AG04450 (cell line): ENCODE results near the gene CNIH2. TPM values are rescaled to one million over a fixed set of nuclear protein-coding genes. Genes with fewer than 3 reads are reported as not detected.
"Not testable (repeated sequence)": the region's sequence is repeated elsewhere in the genome, so short reads cannot be mapped to it uniquely, and the experiment has no call there.

Experiments
- CTCF ChIA-PET: fragments of 300-600, 350-600 bp; formaldehyde crosslinking; extraction: SDS; loops from one replicate; lab custom pipeline; 2022; ENCODE audit warnings: antibody characterized with exemption, inconsistent platforms; lab: Charles Lee
- POLR2A ChIA-PET: fragments of 350-600 bp; formaldehyde crosslinking; extraction: SDS; loops from one replicate; lab custom pipeline; 2021; ENCODE audit warnings: antibody characterized with exemption, inconsistent platforms; lab: Yijun Ruan, JAX
- DNase-seq: peaks from one replicate; pipeline ENCODE4 v3.0.0-alpha.2; 2011; ENCODE audit warnings: low read depth, low spot score
- H3K27ac ChIP-seq: one replicate; pipeline ENCODE4 v1.5.1; 2012; ENCODE audit warnings: low read depth, low read length, control low read depth
- H3K27me3 ChIP-seq: one replicate; pipeline ENCODE4 v1.6.0; 2012; ENCODE audit warnings: low read length; ENCODE audit not compliant: control insufficient read depth, insufficient read depth
- H3K4me3 ChIP-seq: 2 replicates; pipeline ENCODE4 v1.5.1; 2011; ENCODE audit warnings: mild to moderate bottlenecking, low read depth, low read length, control low read depth
- H3K9me3 ChIP-seq: 2 replicates; pipeline ENCODE4 v1.5.1; 2012; ENCODE audit warnings: low read length; ENCODE audit not compliant: control insufficient read depth, insufficient read depth
- CTCF ChIP-seq: IDR thresholded peaks from 2 replicates; pipeline ENCODE4 v1.5.1; 2011; ENCODE audit warnings: low read depth, low read length, control low read depth, inconsistent platforms
- polyA plus RNA-seq: library from polyadenylated mRNA; depleted of rRNA; stranded (reverse); fragments of >200 nt; gene quantifications from 2 replicates; pipeline ENCODE4 v1.2.3, GENCODE V29; 2011

CNIH2 gene
- polyA plus RNA-seq, 1 experiment: 2.8 TPM

GRCh38 chr11:66297610-66298009 lies 19.6 kb downstream of the CNIH2 start:
- no peak for DNase-seq
- peaks cover 18% of the 10 kb centered on the region for H3K27me3 ChIP-seq
- ChIA-PET CTCF (interaction anchor here (1.1 to 1.7 kb wide), 4 partner anchors 14 to 92 kb away, joined by 3 to 5 read pairs (median 4); no protein-coding TSS in a partner anchor), POLR2A (interaction anchor here (0.7 to 1.0 kb wide), 2 partner anchors 8 to 29 kb away, joined by 3 to 9 read pairs; partner anchors contain the start of gene YIF1A)
- TF ChIP-seq CTCF: no peak
- H3K27ac ChIP-seq: no peak overlapping the region
- no peaks in the 10 kb centered on the region; the same call in 1 of the 2 replicates for H3K9me3 ChIP-seq
- H3K4me3 ChIP-seq: no peak overlapping the region

- Histone ChIP-seq H3K9me3 (no peaks in the 10 kb centered on the region; the same call in 1 of the 2 replicates), H3K4me3 (no peak overlapping the region), H3K27me3 (peaks cover 11% of the 10 kb centered on the region), H3K27ac (no peak overlapping the region)
- DNase-seq: no peak
- POLR2A ChIA-PET: no interaction called here
- no peak for TF ChIP-seq CTCF
- CTCF ChIA-PET: interaction anchor here (0.9 to 1.2 kb wide), 2 partner anchors 13 to 37 kb away, joined by 4 to 6 read pairs; partner anchors contain the start of gene RIN1
Observed at GRCh38 chr11:66299186-66299585, 21.2 kb downstream of the CNIH2 start.

GRCh38 chr11:66302656-66303055 lies 24.7 kb downstream of the CNIH2 start:
- DNase-seq: no peak
- Histone ChIP-seq H3K9me3 (no peaks in the 10 kb centered on the region), H3K27me3 (peaks cover 8% of the 10 kb centered on the region), H3K27ac (no peak overlapping the region), H3K4me3 (no peak overlapping the region)
- ChIA-PET CTCF (interaction anchor here (1.0 to 2.6 kb wide), 4 partner anchors 9 to 86 kb away, joined by 3 to 14 read pairs (median 4); no protein-coding TSS in a partner anchor), POLR2A (interaction anchor here (1.7 kb wide), 1 partner anchor 10 kb away, joined by 6 read pairs; no protein-coding TSS in a partner anchor)
- TF ChIP-seq CTCF: no peak

- no peak for TF ChIP-seq CTCF
- ChIA-PET CTCF (interaction anchor here (0.6 to 1.4 kb wide), 3 partner anchors 19 to 80 kb away, joined by 4 to 5 read pairs (median 4); no protein-coding TSS in a partner anchor), POLR2A (interaction anchor here (1.3 to 2.0 kb wide), 2 partner anchors 20 to 26 kb away, joined by 6 to 14 read pairs; partner anchors contain the start of genes RIN1 and YIF1A)
- Histone ChIP-seq H3K4me3 (no peak overlapping the region), H3K27me3 (peaks cover 7% of the 10 kb centered on the region), H3K27ac (no peak overlapping the region), H3K9me3 (peaks cover under 1% of the 10 kb centered on the region; the same call in 1 of the 2 replicates)
- DNase-seq: no peak
Observed at GRCh38 chr11:66309475-66309874, 31.5 kb downstream of the CNIH2 start.

- ChIA-PET CTCF (interaction anchor here (1.1 kb wide), 1 partner anchor 19 kb away, joined by 5 read pairs; no protein-coding TSS in a partner anchor), POLR2A (interaction anchor here (1.3 to 2.0 kb wide), 2 partner anchors 21 to 26 kb away, joined by 6 to 14 read pairs; partner anchors contain the start of genes RIN1 and YIF1A)
- no peak for DNase-seq
- TF ChIP-seq CTCF: no peak
- Histone ChIP-seq H3K9me3 (peaks cover 4% of the 10 kb centered on the region; the same call in 1 of the 2 replicates), H3K27ac (no peak overlapping the region), H3K27me3 (peaks cover 7% of the 10 kb centered on the region), H3K4me3 (no peak overlapping the region)
Observed at GRCh38 chr11:66310324-66310723, 32.3 kb downstream of the CNIH2 start.

- ChIA-PET CTCF (interaction anchor here (0.6 to 3.9 kb wide), 25 partner anchors 9 to 128 kb away, joined by 3 to 98 read pairs (median 5); partner anchors contain the start of genes BRMS1, MRPL11, RAB1B and RIN1), POLR2A (interaction anchor here (0.7 to 3.1 kb wide), 5 partner anchors 16 to 169 kb away, joined by 3 to 99 read pairs (median 18); partner anchors contain the start of genes DPP3 and RIN1)
- H3K4me3 ChIP-seq, H3K27me3 ChIP-seq, DNase-seq, H3K9me3 ChIP-seq, H3K27ac ChIP-seq: not testable (repeated sequence)
Observed at GRCh38 chr11:66310803-66311440, 32.9 kb downstream of the CNIH2 start.
